Muscle of back (tissue), 13 donors: ENCODE results near the gene MAP4K3. TPM values are rescaled to one million over a fixed set of nuclear protein-coding genes. Genes with fewer than 3 reads are reported as not detected.
A peak's percentile ranks its signal among the peaks of the same experiment; 100 is the strongest.

Experiments
- DNase-seq, 3 donors: peaks; one replicate each; pipeline versions ENCODE4 v3.0.0 to v3.0.0-alpha.2; 2013
- long read RNA-seq, 9 donors: transcript quantifications; one replicate each; lab custom pipeline, GENCODE V29; 2026
- polyA plus RNA-seq, 10 donors: library from polyadenylated mRNA; unstranded; fragments of 120-200 nt; gene quantifications; one replicate each; pipeline ENCODE4 v1.2.1, GENCODE V29; 2013; ENCODE audit not compliant: insufficient read length in 10 of 10

Gene MAP4K3
- polyA plus RNA-seq, result 10 to 100 TPM; 23.3 to 54.8 (median 38.0) TPM
- long read RNA-seq, donor 1, full-length matches to known transcripts, result 2 of 2 reads
- long read RNA-seq, donor 1, partial matches to known transcripts, result 0 of 2 reads
- long read RNA-seq, donor 1, other reads (novel, unspliced or antisense), result 0 of 2 reads
- long read RNA-seq, donor 2, full-length matches to known transcripts, result 2 of 2 reads
- long read RNA-seq, donor 2, partial matches to known transcripts, result 0 of 2 reads
- long read RNA-seq, donor 2, other reads (novel, unspliced or antisense), result 0 of 2 reads
- long read RNA-seq, donor 3, result 0 reads
- long read RNA-seq, donor 4, full-length matches to known transcripts, result 2 of 2 reads
- long read RNA-seq, donor 4, partial matches to known transcripts, result 0 of 2 reads
- long read RNA-seq, donor 4, other reads (novel, unspliced or antisense), result 0 of 2 reads
- long read RNA-seq, donor 5, partial matches to known transcripts, result 11 of 12 reads
- long read RNA-seq, donor 5, other reads (novel, unspliced or antisense), result 0 of 12 reads
- long read RNA-seq, donor 6, partial matches to known transcripts, result 0 of 1 reads
- long read RNA-seq, donor 6, other reads (novel, unspliced or antisense), result 0 of 1 reads
- long read RNA-seq, donor 7, full-length matches to known transcripts, result 2 of 18 reads
- long read RNA-seq, donor 7, partial matches to known transcripts, result 16 of 18 reads
- long read RNA-seq, donor 7, other reads (novel, unspliced or antisense), result 0 of 18 reads
- long read RNA-seq, donor 8, result 0 reads
- long read RNA-seq, donor 9, result 0 reads

DNA sequence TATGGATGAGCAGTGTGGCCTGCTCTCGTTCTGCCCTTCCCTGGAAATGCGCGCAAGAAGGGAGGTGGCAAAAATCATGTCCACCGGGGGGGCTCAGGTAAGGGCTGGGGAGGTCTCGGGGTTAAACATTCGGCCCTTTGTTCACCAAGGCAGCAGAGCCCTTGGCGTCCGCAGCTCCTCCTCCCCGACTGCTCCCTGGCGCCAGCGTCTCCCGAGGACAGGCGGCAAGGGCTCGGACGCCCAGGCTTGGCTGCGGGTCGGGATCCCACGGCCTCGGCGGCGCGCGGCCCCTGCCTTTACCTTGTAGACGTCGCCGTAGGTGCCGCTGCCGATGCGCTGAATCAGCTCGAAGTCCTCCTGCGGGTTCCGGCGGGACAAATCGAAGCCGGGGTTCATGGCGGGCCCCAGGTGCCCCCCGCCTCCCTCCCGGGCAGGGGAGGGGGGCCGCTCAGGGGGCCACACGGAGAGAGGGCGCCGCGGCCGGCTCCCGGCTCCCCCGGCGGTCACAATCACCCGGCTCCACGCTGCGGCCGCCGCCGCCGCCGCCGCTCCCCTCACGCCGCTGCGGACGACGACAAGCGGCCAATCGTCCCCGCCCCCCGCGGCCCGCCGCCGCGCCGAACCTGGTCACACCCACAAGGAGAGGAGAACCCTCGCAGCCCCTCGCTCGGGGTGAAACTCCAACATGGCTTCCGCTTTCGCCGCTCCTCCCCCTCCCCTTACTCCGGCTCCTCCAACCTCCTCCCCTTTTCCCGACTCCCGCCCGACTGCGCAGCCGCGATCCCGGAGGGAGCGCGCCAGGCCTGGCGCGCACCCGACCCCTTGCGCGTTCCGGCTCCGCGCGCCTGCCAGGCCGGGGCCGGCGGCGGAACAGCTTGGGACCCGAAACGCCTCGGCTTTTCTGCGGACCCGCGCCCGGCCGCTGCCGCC lies at the start of gene MAP4K3:
MAP4K3 (minus strand) TSS at position 694 of the 930 bp plus-strand sequence; CDS start at position 396, 298 bp downstream.
- peak; percentile 95 to 98 (median 98) for DNase-seq

DNA sequence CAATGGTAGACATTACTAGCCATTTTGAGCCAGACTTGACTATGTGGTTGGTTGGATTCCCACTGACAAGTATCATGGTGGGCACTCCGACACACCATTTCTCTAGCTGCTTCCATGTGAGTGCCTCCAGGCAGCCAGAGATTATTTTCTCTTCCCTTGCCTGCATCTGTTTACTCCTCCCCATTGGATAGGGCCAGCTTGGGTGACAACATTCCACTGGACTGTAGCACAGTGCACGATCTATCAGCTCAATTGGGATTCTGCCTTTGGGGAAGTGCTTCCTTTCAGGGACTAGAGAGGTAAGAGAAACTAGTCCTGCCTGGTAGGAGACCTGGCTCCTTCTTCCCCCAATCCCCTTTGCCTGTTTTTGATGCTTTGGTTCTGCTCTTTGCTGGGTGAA lies 49.0 kb upstream of the MAP4K3 start:
- DNase-seq, result no peak

DNA sequence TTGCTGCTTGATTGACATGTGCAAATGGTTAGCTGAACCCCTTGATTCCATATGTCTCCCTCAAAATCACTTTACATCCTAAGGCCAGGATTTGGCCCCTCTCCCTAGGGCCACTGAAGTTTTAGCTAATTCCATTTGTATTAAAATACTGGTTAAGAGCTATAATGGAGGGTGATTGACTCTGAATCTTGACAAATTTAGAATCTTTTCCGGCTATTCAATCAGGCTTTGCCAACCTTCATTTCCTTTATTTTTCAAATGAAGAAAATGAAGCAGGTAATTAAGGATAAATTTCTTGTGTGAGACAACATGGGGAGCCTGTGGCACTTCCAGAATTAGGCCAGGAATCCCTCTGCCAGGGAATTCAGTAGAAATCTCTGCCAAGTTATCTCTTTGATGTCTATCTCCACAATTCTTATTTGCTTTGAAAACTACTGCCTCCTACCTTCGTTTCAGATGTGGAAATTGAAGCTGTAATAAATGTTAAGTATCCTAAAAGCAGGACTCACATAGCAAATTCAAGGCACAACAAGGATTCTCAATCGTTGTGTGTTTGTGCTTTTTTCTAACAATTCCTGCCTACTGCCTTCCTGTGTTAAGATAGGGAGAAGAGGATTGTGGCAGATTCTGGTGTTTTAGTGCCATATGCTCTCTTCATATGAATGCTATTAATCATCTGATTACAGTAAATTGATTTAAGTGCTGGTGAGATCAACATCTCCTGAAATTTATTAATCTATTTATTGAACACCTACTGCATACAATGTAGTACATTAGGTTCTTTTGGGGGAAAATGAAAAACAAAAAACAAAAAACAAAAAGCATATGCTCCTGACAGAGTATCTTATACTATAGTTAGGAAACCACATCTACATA lies 47.8 kb upstream of the MAP4K3 start:
- no peak for DNase-seq

DNA sequence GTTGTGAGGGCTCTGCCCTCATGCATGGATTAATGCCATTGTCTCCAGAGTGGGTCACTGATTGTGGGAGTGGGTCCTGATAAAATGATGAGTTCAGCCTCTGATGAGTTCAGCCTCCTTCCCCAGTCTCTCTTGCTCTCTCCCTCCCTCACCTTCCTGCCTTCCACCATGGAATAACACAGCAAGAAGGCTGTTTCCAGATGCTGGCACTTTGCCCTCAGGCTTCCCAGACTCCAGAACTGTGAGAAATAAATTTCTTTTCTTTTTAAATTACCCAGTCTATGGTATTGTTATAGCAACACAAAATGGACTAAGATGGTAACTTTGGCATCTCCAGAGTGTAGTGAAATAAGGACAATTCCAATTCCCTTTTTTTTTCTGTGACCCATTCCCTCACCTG lies 47.1 kb upstream of the MAP4K3 start:
- DNase-seq, result no peak

DNA sequence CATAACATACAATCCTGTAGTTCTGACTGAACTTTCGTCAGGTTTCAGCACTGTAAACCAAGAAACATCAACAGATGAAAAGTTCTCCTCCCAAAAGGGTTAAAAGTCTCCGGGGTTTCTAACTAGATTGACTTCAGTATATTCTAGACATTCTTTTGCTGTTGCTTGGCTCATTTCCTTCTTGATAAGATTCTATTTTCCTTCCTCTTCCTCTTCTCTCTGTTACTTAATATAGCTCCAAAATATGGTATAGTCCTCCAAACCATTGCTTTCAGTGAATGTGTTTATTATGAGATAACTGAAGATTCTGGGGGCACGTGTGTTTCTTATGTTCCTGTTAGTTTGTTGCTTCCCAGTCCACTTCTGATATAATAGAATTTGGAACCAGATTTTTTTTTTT lies 46.4 kb upstream of the MAP4K3 start:
- no peak for DNase-seq

DNA sequence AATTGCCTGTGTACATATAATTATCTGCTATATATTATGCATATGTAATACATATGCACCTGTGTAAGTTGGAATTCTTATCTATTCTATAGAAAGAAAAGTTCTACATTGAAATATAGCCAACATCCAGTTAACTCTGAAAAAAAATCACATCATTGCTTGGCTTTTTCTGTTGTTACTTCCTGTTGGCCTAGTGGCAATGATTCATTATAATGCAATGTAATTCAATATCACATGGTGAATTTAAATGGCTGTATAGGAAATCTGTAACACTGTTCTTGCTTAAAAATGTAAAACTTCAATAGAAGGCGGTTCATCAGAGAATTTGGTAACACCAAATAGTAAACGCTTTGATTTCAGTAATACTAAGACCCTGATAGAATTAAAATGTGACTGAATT lies 44.5 kb upstream of the MAP4K3 start:
- no peak for DNase-seq

DNA sequence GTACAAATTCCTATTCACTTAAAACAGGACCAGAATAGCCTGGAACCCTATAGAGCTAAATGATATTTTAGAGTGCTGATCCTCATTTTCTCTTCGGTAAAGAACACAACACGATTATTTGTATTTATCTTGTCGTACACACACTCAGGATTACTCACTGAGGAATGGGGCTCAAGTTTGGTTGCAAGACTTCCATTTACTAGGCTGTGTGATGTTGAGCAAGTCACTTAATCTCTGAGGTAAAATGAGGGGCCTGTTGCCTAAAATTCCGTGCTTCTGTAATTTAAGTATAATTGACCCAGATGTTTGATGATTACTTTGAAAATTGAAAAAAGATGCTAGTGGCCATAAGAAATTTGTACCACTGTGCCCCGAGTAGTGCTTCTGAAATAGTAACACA lies 42.6 kb upstream of the MAP4K3 start:
- no peak for DNase-seq

DNA sequence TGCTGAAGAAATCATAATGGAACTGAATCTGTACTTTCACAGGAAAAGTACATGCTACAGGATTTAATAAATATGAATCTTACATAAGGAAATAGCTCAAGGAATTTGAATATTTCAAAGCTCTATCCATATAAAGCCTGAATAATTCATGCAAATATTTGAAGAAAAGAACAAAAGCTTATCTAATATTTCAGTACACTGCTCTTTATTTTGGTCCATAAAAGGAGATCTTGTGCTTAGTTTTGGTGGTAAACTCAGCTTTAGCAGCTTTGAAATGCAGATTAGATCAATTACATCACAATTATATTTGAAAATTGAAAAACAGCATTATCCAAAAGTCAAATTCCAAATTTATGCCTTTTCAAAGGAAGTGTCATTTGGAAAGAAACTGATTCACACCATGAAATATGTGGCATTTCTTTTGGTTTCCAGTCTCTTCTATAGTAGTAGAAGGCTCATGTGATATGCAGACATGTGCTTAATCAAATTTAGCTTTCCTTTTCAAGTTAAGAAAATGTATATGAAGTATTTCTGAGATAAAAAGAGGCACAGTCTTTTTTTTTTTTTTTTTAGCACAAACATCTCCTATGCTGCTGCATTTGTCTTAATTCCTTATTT lies 42.1 kb upstream of the MAP4K3 start:
- DNase-seq, result no peak

DNA sequence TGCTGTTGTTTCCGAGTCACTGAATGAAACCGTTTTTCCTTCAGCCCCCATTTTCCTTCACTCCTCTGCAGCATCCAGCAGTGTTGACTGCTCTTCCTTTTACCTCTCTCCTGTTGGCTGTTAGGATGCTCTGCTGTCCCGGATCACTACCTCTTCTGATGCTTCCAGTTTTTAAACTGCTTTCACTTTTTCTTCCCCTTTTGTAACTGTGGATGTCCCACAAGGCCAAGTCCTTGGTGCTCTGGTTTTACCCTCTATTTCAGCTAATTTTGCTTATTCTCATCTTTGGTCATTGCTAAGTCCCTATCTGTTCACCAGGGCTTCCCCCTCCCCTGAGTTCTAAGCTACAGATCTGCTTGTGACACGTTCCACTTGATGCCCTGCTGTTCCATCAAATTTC lies 39.4 kb upstream of the MAP4K3 start:
- no peak for DNase-seq

DNA sequence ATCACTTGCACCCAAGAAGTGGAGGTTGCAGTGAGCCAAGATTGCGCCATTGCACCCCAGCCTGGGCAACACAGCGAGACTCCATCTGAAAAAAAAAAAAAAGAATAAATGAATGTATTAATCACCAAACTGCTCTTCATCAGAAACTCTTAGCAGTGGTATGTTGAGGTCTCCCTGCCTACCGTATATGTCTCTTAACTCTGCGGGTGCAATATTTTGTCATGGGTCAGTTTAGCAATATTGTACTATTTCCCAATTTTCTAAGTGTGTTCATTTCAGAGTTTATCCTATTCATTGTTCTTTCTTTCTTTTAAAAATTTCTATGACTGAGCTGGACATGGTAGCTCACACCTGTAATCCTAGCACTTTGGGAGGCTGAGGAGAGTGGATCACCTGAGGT lies 37.9 kb upstream of the MAP4K3 start:
- DNase-seq, result no peak

DNA sequence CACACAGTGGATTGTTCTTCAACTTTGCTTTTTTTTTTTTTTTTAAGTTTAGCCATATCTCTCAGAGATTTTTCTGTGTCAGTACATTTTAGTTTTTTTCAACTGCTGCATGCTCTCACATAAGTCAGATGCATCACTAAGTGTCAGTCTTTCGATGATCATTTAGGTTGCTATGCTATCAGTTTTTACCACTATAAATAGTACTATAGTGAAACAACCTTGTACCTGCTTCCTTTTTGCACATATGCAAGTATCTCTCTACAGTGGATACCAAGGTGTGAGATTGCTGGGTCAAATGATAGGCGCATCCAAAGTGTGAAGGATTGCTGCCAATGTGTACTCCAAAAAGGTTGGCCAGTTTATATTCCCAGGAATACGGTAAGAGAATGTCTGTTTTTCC lies 33.5 kb upstream of the MAP4K3 start:
- DNase-seq, result peak in 1 of 3 donors; percentile 9

DNA sequence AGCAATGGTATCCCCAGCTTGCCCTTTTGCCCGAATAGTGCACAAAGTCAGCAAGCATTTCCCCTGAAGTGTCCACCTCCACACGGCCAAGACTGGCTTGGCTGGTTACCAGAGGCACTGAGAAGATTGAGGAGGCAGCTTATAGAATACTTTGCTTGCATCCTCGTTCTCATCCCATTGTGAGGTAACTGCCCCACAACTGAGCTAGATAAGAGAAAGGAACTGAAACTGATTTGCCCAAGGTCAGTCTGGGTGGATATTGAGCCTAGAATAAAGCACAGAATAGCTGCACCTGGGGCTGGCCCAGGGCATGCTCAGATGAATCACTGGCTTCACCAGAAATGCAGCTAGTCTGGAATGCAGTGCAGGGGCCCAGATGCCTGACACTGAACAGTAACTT lies 32.7 kb upstream of the MAP4K3 start:
- DNase-seq, result peak in 2 of 3 donors; percentile 45 to 72

DNA sequence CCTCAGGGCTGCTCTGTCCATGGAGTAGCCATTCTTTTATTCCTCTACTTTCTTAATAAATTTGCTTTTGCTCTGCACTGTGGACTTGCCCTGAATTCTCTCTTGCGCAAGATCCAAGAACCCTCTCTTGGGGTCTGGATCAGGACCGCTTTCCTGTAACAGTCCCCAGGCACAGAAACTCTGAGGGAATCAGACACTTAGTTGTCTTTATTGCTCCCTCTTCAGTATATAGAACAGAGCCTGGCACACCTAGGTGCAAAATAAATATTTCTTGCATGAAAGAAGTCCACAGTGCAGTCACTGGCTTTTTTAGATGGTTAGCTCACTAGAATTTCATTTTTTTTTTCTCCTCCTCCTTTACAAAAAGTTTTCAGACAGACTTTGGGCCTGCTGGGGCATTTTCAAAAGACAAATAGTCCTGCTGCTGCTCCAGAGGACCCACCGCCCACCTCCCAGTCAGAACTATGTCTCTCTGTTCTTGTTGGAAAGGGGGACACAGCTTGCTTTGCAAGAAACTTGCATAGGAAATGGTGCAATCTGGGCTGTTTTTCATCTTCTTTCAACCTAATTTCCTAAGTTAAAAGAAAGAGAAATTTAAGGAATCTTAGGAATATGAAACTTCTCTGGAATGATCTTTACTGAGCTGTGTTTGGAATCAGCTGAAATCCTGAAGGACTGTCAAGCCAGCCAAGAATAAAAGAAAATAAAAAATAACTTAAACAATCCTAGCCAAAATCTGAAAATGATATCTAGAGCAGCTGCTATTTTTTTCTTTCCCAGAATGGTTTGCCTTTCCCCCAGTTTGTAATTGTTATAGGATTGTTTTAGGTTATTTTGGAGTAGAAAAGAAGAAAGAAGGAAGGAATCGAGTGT lies 31.7 kb upstream of the MAP4K3 start:
- peak; percentile 53 to 82 (median 61) for DNase-seq

DNA sequence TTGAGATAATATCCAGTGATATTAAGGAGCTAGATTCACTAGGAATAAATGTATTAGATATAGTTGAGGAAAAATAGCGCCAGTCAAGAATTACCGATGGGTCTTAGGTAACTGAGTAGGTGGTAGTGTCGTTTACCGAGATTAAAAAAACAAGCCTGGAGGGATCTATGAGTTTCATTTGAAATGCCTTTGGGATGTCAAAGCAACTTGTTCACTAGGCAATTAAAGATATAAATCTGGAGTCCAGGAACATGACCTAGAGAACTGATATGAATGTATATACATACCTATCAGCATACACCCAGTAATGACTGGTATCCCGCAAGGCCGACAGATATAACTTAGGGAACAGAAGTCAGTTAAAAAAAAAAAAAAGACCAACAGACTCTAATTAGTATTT lies 29.2 kb upstream of the MAP4K3 start:
- no peak for DNase-seq

DNA sequence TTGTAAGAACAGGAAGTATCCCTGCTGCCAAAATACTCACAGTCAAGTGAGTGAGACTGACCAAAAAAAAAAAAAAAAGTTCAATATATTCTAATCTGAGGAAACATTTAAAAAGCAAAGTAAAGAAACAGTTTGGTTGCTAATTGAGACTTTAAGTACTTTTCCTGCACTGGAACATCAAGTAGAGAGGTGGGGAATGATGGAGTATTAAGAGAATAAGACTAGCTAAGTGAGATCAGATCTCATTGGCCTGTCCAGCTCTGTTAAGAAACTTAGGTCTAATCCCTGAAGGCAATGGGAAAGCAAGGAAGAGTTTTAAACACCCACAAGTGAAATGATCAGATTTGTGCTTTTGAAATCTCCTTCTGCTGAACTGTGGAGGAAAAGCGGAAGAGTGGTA lies 27.8 kb upstream of the MAP4K3 start:
- DNase-seq, result peak in 1 of 3 donors; percentile 29

DNA sequence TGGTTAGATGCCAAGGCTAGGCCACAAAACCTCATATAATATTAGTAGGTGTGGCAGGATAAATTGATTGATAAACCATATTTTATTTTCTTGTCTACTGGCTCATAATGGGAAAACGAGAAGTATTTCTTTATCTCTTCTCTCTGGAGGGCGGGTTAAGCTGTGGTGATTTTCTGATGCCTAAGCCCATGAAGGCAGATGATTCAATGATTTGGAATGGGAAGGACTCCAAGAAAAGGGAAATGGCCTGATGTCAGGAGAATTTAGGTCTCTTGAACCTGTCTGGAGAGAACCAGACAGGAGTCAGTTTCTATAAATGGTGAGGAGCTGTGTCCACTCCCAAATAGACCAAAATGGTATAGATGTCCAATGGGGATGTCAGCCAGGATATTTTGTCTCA lies 18.7 kb upstream of the MAP4K3 start:
- DNase-seq, result no peak

DNA sequence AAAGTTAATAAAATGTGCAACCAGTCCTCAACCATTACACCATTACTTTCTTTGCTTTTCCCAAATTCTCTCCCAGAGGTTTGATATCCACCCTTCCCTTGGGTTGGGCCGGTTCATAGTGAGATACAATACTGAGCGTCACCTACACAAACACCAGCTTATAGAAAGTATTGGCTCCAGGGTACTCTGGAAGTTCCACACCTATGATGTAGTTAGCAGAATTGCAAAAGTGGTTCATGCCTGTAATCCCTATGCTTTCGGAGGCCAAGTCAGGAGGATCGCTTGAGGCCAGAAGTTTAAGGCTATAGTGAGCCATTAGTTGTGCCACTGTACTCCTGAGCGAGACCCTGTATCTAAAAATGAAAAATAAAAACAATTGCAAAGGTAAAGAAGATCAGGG lies 15.3 kb upstream of the MAP4K3 start:
- no peak for DNase-seq

DNA sequence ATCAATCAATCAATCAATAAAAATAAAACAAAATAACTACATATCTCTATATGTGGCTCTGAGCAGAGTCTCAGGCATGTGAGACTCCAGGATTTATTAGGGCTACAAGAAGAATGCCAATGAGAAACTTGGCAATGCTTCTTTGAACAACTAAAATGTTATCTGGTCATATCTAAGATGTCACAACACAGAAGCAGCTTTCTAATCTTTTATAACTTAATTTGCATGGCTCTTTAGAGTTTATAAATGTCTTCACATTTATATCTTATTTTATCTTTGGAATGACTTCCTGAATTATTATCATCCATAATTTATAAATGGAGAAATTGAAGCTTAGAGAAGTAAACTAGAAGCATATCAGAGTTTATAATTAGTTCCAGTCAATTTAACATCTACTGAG lies 14.9 kb upstream of the MAP4K3 start:
- DNase-seq, result no peak

DNA sequence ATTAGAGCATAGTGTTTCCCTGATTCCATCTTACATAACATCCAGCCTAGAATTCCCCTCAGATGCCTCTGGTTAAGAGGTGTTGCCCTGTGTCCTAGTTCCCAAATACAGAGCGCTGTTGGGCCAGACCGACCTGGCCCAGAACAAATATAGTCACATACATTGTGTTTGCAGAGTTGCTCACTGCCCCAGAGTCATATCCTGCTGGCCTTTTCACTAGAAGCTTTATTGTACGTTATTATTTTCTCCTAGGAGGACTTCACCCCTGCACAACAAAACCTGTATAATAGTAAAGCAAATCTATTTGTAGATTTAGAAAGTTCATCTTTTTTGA lies 11.1 kb upstream of the MAP4K3 start:
- no peak for DNase-seq
